Peyer's patch (tissue), 4 donors: ENCODE data around the gene NTNG2.

ENCODE experiments used
- POLR2A ChIP-seq, 2 donors: fragments of 450-650 bp; IDR thresholded peaks; one replicate each; pipeline ENCODE4 v1.5.1; 2017; ENCODE audit warnings: antibody characterized with exemption in 2 of 2, mild to moderate bottlenecking in 2 of 2, moderate library complexity in 2 of 2
- TF ChIP-seq, protein P1 (sequence below), 6 experiments: fragments of 450-650 bp in 4 of 6; fragments of 200-600 bp in 2 of 6; sonication (generic) in 1 of 6; IDR thresholded peaks; one replicate each; pipeline ENCODE4 v1.5.1; 2017 to 2019; ENCODE audit warnings: antibody characterized with exemption in 6 of 6, mild to moderate bottlenecking in 3 of 6, moderate library complexity in 1 of 6

DNA sequence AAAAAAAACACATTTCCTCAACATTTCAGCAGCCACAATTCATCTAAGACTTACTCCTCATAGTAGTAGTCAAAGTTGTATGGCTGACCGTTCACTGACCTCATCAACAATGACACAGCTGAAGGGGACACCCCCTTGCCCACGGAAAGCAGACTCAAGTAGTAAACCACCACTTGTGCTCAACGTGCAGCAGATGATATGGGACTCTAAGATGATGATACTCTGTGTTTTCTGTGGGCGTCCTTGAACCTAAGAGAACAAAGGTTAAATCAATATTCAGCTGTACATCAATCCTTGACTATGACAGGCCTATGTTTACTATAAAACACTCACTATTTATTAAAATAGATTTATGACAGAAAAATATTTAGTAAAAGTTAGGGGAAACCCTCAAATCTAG, 121.3 kb downstream of the NTNG2 start:
- TF ChIP-seq, protein P1, sequence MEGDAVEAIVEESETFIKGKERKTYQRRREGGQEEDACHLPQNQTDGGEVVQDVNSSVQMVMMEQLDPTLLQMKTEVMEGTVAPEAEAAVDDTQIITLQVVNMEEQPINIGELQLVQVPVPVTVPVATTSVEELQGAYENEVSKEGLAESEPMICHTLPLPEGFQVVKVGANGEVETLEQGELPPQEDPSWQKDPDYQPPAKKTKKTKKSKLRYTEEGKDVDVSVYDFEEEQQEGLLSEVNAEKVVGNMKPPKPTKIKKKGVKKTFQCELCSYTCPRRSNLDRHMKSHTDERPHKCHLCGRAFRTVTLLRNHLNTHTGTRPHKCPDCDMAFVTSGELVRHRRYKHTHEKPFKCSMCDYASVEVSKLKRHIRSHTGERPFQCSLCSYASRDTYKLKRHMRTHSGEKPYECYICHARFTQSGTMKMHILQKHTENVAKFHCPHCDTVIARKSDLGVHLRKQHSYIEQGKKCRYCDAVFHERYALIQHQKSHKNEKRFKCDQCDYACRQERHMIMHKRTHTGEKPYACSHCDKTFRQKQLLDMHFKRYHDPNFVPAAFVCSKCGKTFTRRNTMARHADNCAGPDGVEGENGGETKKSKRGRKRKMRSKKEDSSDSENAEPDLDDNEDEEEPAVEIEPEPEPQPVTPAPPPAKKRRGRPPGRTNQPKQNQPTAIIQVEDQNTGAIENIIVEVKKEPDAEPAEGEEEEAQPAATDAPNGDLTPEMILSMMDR (IDR thresholded peaks at IDR 0.05), result no peak
- TF ChIP-seq POLR2A (IDR thresholded peaks at IDR 0.05), result no peak
